ENCODE data around the gene KANSL1. TPM values are rescaled to one million over a fixed set of nuclear protein-coding genes. Genes with fewer than 3 reads are reported as not detected.

The KANSL1 gene
- polyA plus RNA-seq, 3 donors = 3.1 to 31.9 (median 4.6) TPM

DNA sequence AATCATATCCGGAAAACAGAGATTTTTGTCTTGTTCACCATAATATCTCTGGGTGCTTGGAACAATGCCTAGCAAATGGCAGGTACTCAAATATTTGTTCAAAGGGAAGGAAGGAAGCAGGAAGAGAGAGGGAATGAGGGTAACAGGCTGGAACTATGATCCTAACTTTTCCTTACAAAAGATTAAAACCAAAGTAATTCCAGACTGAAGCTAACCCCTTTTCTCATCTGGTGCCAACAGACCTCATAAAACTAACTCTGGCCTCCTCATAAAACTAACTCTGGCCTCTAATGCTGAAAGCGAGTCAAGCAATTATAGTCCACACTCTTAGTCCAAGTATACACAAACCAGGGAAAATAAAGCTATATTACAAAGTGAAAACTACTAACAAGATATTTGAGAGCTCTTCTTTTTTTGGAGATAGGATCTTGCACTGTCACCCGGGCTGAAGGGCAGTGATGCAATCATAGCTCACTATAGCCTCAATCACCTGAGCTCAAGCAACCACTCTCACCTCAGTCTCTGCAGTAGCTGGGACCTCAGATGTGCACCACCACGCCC lies 84.6 kb downstream of the KANSL1 start:
- H3K9ac ChIP-seq (ENCODE audit: insufficient read depth, low read length, poor library complexity, severe bottlenecking) = no peak overlapping the region
- peaks cover 100% of the 10 kb centered on the region for H4K20me1 ChIP-seq (ENCODE audit: insufficient read depth, low read length)
- Mint-ChIP-seq H3K27ac (peak overlapping the region in 3 of 7 donors; percentile 33 to 68 (median 38)), H3K4me3 (no peak overlapping the region), H3K9me3 (no peaks in the 10 kb centered on the region), H3K27me3 (ENCODE audit: low read depth in 3 of 3) (no peaks in the 10 kb centered on the region), H3K36me3 (peaks cover 0 to 5% of the 10 kb centered on the region in 2 donors), H3K4me1 (peaks cover 52% of the 10 kb centered on the region)
- H3K79me2 ChIP-seq (ENCODE audit: insufficient read depth, low read length) = peaks cover 100% of the 10 kb centered on the region
- H3K4me2 ChIP-seq (replicated peaks; ENCODE audit: extremely low read depth, low read length, poor library complexity, severe bottlenecking) = no peak overlapping the region
- peak overlapping the region in 1 of 2 donors; percentile 34 for H3K27ac ChIP-seq (ENCODE audit: low read depth in 1 of 2, low read length in 2 of 2)
- 67% methylated on average over 2 of the region's 4 CpGs for WGBS (ENCODE audit: insufficient coverage)
- H3K9me3 ChIP-seq (replicated peaks in 1 of 2; ENCODE audit: control insufficient read depth in 1 of 2, insufficient read depth in 1 of 2, low read length in 2 of 2) = no peaks in the 10 kb centered on the region
- intact Hi-C loops (cut with micrococcal nuclease) = no loop called here
- H3K27me3 ChIP-seq (ENCODE audit: control insufficient read depth in 2 of 2, insufficient read depth in 2 of 2, low read length in 2 of 2) = no peaks in the 10 kb centered on the region
- DNase-seq = no peak
- H3K4me1 ChIP-seq (ENCODE audit: control insufficient read depth in 1 of 2, insufficient read depth in 2 of 2, low read length in 2 of 2) = peaks cover 16 to 17% of the 10 kb centered on the region in 2 donors
- H2AFZ ChIP-seq (ENCODE audit: insufficient read depth, low read depth, low read length, poor library complexity, severe bottlenecking) = no peak overlapping the region
- TF ChIP-seq, protein P1, sequence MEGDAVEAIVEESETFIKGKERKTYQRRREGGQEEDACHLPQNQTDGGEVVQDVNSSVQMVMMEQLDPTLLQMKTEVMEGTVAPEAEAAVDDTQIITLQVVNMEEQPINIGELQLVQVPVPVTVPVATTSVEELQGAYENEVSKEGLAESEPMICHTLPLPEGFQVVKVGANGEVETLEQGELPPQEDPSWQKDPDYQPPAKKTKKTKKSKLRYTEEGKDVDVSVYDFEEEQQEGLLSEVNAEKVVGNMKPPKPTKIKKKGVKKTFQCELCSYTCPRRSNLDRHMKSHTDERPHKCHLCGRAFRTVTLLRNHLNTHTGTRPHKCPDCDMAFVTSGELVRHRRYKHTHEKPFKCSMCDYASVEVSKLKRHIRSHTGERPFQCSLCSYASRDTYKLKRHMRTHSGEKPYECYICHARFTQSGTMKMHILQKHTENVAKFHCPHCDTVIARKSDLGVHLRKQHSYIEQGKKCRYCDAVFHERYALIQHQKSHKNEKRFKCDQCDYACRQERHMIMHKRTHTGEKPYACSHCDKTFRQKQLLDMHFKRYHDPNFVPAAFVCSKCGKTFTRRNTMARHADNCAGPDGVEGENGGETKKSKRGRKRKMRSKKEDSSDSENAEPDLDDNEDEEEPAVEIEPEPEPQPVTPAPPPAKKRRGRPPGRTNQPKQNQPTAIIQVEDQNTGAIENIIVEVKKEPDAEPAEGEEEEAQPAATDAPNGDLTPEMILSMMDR (IDR thresholded peaks at IDR 0.05) = no peak
- H3K36me3 ChIP-seq (replicated peaks in 1 of 2; ENCODE audit: control insufficient read depth in 1 of 2, insufficient read depth in 2 of 2, low read length in 2 of 2) = no peaks in the 10 kb centered on the region
- no peak overlapping the region for H3K4me3 ChIP-seq (replicated peaks in 1 of 3; ENCODE audit: low read depth in 2 of 3, low read length in 3 of 3)

DNA sequence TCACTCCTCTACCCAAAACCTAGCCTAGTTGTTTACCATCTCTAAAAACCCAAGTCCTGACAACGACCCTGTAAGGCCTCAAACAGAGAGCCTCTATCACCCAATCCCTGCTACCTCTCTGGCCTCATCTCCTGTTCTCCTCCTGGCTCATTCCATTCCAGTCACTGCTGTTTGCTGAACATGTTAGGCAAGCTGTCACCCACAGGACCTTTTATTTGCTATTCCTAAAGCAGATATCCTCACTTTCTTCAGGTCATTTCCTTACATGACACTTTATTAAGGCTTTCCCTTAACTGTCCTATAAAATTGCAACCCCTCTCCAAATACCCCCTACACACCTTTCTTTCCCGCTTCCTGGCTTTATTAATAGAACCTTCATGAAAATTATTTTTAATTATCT lies 85.1 kb downstream of the KANSL1 start:
- intact Hi-C loops (cut with micrococcal nuclease) = no loop called here
- no peaks in the 10 kb centered on the region for H3K27me3 ChIP-seq (ENCODE audit: control insufficient read depth in 2 of 2, insufficient read depth in 2 of 2, low read length in 2 of 2)
- Mint-ChIP-seq H3K4me1 (peaks cover 55% of the 10 kb centered on the region), H3K36me3 (peaks cover 0 to 5% of the 10 kb centered on the region in 2 donors), H3K27ac (peak overlapping the region in 5 of 7 donors; percentile 38 to 80 (median 44)), H3K9me3 (no peaks in the 10 kb centered on the region), H3K4me3 (no peak overlapping the region), H3K27me3 (ENCODE audit: low read depth in 3 of 3) (no peaks in the 10 kb centered on the region)
- DNase-seq = no peak
- no peak overlapping the region for H3K4me3 ChIP-seq (replicated peaks in 1 of 3; ENCODE audit: low read depth in 2 of 3, low read length in 3 of 3)
- TF ChIP-seq, protein P1 (IDR thresholded peaks at IDR 0.05) = no peak
- H3K4me2 ChIP-seq (replicated peaks; ENCODE audit: extremely low read depth, low read length, poor library complexity, severe bottlenecking) = no peak overlapping the region
- no peak overlapping the region for H2AFZ ChIP-seq (ENCODE audit: insufficient read depth, low read depth, low read length, poor library complexity, severe bottlenecking)
- peaks cover 100% of the 10 kb centered on the region for H4K20me1 ChIP-seq (ENCODE audit: insufficient read depth, low read length)
- no peaks in the 10 kb centered on the region for H3K36me3 ChIP-seq (replicated peaks in 1 of 2; ENCODE audit: control insufficient read depth in 1 of 2, insufficient read depth in 2 of 2, low read length in 2 of 2)
- peaks cover 100% of the 10 kb centered on the region for H3K79me2 ChIP-seq (ENCODE audit: insufficient read depth, low read length)
- H3K9me3 ChIP-seq (replicated peaks in 1 of 2; ENCODE audit: control insufficient read depth in 1 of 2, insufficient read depth in 1 of 2, low read length in 2 of 2) = no peaks in the 10 kb centered on the region
- no peak overlapping the region for H3K9ac ChIP-seq (ENCODE audit: insufficient read depth, low read length, poor library complexity, severe bottlenecking)
- H3K4me1 ChIP-seq (ENCODE audit: control insufficient read depth in 1 of 2, insufficient read depth in 2 of 2, low read length in 2 of 2) = peaks cover 16 to 17% of the 10 kb centered on the region in 2 donors
- 96% methylated on average over 2 of the region's 2 CpGs for WGBS (ENCODE audit: insufficient coverage)
- peak overlapping the region in 1 of 2 donors; percentile 39 for H3K27ac ChIP-seq (ENCODE audit: low read depth in 1 of 2, low read length in 2 of 2)

Data from CD14-positive monocyte (primary cell).